Measurements from ENCODE around the gene ADAM22.

DNA sequence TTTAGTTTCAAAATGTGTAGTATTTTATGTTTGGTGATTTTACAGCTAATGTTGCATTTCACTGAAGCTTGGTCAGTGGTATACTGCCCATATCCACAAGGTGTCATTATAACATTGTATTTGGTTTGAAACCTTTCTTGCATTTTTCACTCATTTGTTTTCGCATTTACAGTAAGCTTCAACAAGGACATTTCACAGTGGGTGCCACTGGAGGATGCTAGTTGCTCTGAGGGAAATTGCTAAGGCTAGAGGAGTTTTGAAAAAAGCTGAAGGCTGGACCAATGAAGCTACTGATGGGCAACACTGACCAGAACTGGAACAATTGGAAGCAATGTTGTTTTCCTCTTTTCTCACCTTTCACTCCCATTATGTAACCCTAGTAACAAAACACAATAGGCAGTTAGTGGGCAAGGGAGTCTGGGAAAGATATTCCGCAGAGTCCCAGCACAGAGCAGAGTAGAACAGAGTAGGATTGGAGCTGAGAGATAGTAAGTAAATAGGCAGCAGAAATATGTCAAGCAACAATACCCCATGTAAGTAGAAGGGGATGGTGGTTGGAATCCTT lies 309.4 kb downstream of the ADAM22 start:
- TF ChIP-seq, protein P1, sequence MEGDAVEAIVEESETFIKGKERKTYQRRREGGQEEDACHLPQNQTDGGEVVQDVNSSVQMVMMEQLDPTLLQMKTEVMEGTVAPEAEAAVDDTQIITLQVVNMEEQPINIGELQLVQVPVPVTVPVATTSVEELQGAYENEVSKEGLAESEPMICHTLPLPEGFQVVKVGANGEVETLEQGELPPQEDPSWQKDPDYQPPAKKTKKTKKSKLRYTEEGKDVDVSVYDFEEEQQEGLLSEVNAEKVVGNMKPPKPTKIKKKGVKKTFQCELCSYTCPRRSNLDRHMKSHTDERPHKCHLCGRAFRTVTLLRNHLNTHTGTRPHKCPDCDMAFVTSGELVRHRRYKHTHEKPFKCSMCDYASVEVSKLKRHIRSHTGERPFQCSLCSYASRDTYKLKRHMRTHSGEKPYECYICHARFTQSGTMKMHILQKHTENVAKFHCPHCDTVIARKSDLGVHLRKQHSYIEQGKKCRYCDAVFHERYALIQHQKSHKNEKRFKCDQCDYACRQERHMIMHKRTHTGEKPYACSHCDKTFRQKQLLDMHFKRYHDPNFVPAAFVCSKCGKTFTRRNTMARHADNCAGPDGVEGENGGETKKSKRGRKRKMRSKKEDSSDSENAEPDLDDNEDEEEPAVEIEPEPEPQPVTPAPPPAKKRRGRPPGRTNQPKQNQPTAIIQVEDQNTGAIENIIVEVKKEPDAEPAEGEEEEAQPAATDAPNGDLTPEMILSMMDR (conservative IDR thresholded peaks at IDR 0.05; ENCODE audit: low read depth, low read length) = peak; percentile 71
- no peak for TF ChIP-seq CEBPB (IDR thresholded peaks at IDR 0.05; ENCODE audit: low read depth, low read length)
- no peak for TF ChIP-seq POLR2A (IDR thresholded peaks at IDR 0.05; ENCODE audit: low read depth, low read length)
- peak; percentile 49; the same call in 1 of the 2 replicates for TF ChIP-seq SMC3 (IDR thresholded peaks at IDR 0.05; ENCODE audit: low read depth, low read length)
- peak; percentile 67 for TF ChIP-seq RAD21 (IDR thresholded peaks at IDR 0.05; ENCODE audit: low read length)
- no peak for TF ChIP-seq MXI1 (IDR thresholded peaks at IDR 0.05; ENCODE audit: borderline replicate concordance, low read depth, low read length)
- TF ChIP-seq RFX5 (IDR thresholded peaks at IDR 0.05; ENCODE audit: low read depth, low read length) = no peak
- TF ChIP-seq, protein P2, sequence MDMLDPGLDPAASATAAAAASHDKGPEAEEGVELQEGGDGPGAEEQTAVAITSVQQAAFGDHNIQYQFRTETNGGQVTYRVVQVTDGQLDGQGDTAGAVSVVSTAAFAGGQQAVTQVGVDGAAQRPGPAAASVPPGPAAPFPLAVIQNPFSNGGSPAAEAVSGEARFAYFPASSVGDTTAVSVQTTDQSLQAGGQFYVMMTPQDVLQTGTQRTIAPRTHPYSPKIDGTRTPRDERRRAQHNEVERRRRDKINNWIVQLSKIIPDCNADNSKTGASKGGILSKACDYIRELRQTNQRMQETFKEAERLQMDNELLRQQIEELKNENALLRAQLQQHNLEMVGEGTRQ (IDR thresholded peaks at IDR 0.05; ENCODE audit: low read depth, low read length) = no peak
- TF ChIP-seq FOS (IDR thresholded peaks at IDR 0.05; ENCODE audit: low read depth, low read length) = no peak
- TF ChIP-seq NFE2L2 (IDR thresholded peaks at IDR 0.05; ENCODE audit: low read depth, low read length) = no peak

Data from IMR-90 (cell line).